ENCODE results near the gene TMCC3. TPM values are rescaled to one million over a fixed set of nuclear protein-coding genes. Genes with fewer than 3 reads are reported as not detected.

The TMCC3 gene
- total RNA-seq, 4 donors from 2014 or later: 11.2 to 18.1 (median 16.4) TPM

- no peak for DNase-seq (ENCODE audit: low spot score in 2 of 2)
- Histone ChIP-seq H3K4me1 (peaks cover 8% of the 10 kb centered on the region), H3K9me3 (no peaks in the 10 kb centered on the region), H3K4me3 (no peak overlapping the region), H3K27ac (no peak overlapping the region), H3K36me3 (no peaks in the 10 kb centered on the region), H3K27me3 (no peaks in the 10 kb centered on the region)
- no peak for TF ChIP-seq POLR2A (IDR thresholded peaks at IDR 0.05)
- no peak for TF ChIP-seq EP300 (IDR thresholded peaks at IDR 0.05)
- TF ChIP-seq CTCF (IDR thresholded peaks at IDR 0.05): no peak
- no peak for TF ChIP-seq POLR2AphosphoS5 (IDR thresholded peaks at IDR 0.05)
- WGBS: 98% methylated on average over 7 of the region's 7 CpGs
Observed at GRCh38 chr12:94684416-94685142, 34.2 kb upstream of the TMCC3 start.

- 61% methylated on average over 4 of the region's 4 CpGs for WGBS
- Histone ChIP-seq H3K4me3 (no peak overlapping the region), H3K4me1 (peaks cover 50% of the 10 kb centered on the region), H3K27me3 (no peaks in the 10 kb centered on the region), H3K9me3 (no peaks in the 10 kb centered on the region), H3K36me3 (no peaks in the 10 kb centered on the region), H3K27ac (no peak overlapping the region)
- no peak for DNase-seq (ENCODE audit: low spot score in 2 of 2)
- TF ChIP-seq EP300 (IDR thresholded peaks at IDR 0.05) (no peak), CTCF (IDR thresholded peaks at IDR 0.05) (no peak), POLR2A (IDR thresholded peaks at IDR 0.05) (no peak), POLR2AphosphoS5 (IDR thresholded peaks at IDR 0.05) (no peak)
Observed at GRCh38 chr12:94679554-94680195, 29.3 kb upstream of the TMCC3 start.

- no peak for DNase-seq (ENCODE audit: low spot score in 2 of 2)
- peaks cover 59% of the 10 kb centered on the region for H3K4me1 ChIP-seq
- no peaks in the 10 kb centered on the region for H3K36me3 ChIP-seq
- H3K27ac ChIP-seq: peak overlapping the region; percentile 88
- H3K27me3 ChIP-seq: no peaks in the 10 kb centered on the region
- no peak for TF ChIP-seq EP300 (IDR thresholded peaks at IDR 0.05)
- no peak for TF ChIP-seq POLR2AphosphoS5 (IDR thresholded peaks at IDR 0.05)
- TF ChIP-seq CTCF (IDR thresholded peaks at IDR 0.05): no peak
- TF ChIP-seq POLR2A (IDR thresholded peaks at IDR 0.05): no peak
- no peak overlapping the region for H3K4me3 ChIP-seq
- WGBS: 64% methylated on average over 6 of the region's 6 CpGs
- H3K9me3 ChIP-seq: no peaks in the 10 kb centered on the region
Observed at GRCh38 chr12:94678849-94679248, 28.5 kb upstream of the TMCC3 start.

GRCh38 chr12:94678379-94678778 is 28.0 kb upstream of the TMCC3 start:
- WGBS: 29% methylated on average over 9 of the region's 9 CpGs
- Histone ChIP-seq H3K4me1 (peaks cover 63% of the 10 kb centered on the region), H3K4me3 (no peak overlapping the region), H3K27ac (peak overlapping the region; percentile 88), H3K9me3 (no peaks in the 10 kb centered on the region), H3K36me3 (no peaks in the 10 kb centered on the region), H3K27me3 (no peaks in the 10 kb centered on the region)
- DNase-seq (ENCODE audit: low spot score in 2 of 2): no peak
- TF ChIP-seq POLR2A (IDR thresholded peaks at IDR 0.05) (no peak), POLR2AphosphoS5 (IDR thresholded peaks at IDR 0.05) (no peak), CTCF (IDR thresholded peaks at IDR 0.05) (no peak), EP300 (IDR thresholded peaks at IDR 0.05) (no peak)

GRCh38 chr12:94677778-94678177 is 27.4 kb upstream of the TMCC3 start:
- Histone ChIP-seq H3K9me3 (no peaks in the 10 kb centered on the region), H3K27me3 (no peaks in the 10 kb centered on the region), H3K4me1 (peaks cover 59% of the 10 kb centered on the region), H3K27ac (peak overlapping the region; percentile 88), H3K4me3 (no peak overlapping the region), H3K36me3 (no peaks in the 10 kb centered on the region)
- no peak for TF ChIP-seq EP300 (IDR thresholded peaks at IDR 0.05)
- TF ChIP-seq CTCF (IDR thresholded peaks at IDR 0.05): no peak
- TF ChIP-seq POLR2A (IDR thresholded peaks at IDR 0.05): no peak
- no peak for TF ChIP-seq POLR2AphosphoS5 (IDR thresholded peaks at IDR 0.05)
- WGBS: 40% methylated on average over 1 of the region's 1 CpG
- no peak for DNase-seq (ENCODE audit: low spot score in 2 of 2)

All from suprapubic skin (tissue), 4 donors.